Measurements from ENCODE around the gene CTDSPL.

- TF ChIP-seq FOXM1 (IDR thresholded peaks at IDR 0.05; ENCODE audit: low read depth) (no peak), CTCF (IDR thresholded peaks at IDR 0.05) (no peak), MXI1 (IDR thresholded peaks at IDR 0.05; ENCODE audit: low read depth, low read length) (no peak), RAD21 (IDR thresholded peaks at IDR 0.05; ENCODE audit: low read length) (no peak), POLR2AphosphoS5 (IDR thresholded peaks at IDR 0.05; ENCODE audit: low read depth, low read length) (no peak), REST (IDR thresholded peaks at IDR 0.05; ENCODE audit: low read depth, low read length) (no peak), ELF1 (IDR thresholded peaks at IDR 0.05) (no peak), CHD2 (IDR thresholded peaks at IDR 0.05; ENCODE audit: low read length, partially characterized antibody) (no peak)
Observed at GRCh38 chr3:37991823-37992222, 130.1 kb downstream of the CTDSPL start.

Data from SK-N-SH (cell line).